Measurements from ENCODE around the gene FOXK1. TPM values are rescaled to one million over a fixed set of nuclear protein-coding genes. Genes with fewer than 3 reads are reported as not detected.

FOXK1 gene
- total RNA-seq, 1 donor from 2014 or later = 30.2 TPM

DNA sequence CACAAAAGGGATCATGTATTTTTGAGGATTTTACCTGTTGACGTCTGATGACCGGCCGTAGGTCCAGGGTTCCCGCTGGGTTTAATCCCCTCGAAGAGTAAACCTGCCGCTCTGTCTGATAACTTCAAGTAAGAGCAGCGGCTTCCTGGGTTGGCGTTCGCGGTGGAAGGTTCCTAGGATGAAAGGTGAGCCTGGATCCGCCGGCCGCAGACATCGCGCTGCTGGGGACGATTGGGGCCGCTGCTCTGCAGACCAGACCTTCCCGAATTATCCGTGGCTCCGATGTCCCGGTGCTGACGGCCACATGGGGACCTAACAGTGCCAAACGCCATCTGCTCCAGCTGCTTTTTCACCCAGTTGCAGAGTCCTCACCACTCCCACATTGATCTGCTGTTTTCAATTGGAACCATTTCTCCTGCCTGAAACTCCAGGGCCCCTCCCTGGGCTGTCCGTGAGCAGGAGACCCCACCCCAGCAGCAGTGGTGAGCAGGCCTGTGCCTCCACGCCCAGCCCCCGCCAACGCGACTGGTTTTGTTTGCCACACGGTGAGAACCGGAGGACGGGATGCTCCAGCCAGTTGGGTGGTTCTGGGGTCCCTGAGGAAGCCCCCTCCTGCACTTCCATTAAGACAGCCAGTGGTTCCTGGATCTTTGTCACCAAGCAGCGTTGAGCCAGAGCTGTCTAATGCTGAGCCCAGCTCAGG is 81.1 kb downstream of the FOXK1 start:
- DNase-seq (ENCODE audit: low spot score) = no peak

- no peak for DNase-seq (ENCODE audit: low spot score)
Observed at GRCh38 chr7:4763794-4764185, 81.7 kb downstream of the FOXK1 start.

DNA sequence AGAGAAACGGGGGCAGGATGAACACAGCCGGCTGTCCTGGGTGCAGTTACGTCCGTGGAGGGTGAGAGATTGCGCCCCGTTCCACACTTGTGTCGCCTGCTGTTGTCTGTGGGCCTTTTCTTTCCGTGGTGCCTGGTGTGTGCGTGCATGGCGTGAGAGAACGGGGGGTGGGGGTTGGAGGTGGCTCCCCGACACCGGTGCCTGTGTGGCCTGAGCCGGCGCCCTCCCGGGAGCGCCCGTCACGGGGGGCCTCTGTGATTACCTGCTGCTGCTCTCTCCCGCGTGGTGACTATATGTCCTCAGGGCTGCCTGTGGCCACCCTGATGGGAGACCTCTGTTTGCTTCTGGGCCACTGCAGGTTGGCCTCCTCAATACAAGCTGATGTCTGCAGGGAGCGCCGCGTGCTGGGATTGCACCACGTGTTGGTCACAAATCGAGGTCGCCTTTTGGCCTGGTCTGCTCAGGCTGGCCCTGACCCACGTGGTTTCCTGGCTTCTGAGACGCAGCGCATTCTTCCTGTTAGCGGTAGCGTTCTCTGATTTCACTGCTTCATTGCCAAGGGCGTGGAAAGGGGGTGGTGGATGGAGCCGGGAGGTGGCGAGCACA is 82.4 kb downstream of the FOXK1 start:
- no peak for DNase-seq (ENCODE audit: low spot score)

DNA sequence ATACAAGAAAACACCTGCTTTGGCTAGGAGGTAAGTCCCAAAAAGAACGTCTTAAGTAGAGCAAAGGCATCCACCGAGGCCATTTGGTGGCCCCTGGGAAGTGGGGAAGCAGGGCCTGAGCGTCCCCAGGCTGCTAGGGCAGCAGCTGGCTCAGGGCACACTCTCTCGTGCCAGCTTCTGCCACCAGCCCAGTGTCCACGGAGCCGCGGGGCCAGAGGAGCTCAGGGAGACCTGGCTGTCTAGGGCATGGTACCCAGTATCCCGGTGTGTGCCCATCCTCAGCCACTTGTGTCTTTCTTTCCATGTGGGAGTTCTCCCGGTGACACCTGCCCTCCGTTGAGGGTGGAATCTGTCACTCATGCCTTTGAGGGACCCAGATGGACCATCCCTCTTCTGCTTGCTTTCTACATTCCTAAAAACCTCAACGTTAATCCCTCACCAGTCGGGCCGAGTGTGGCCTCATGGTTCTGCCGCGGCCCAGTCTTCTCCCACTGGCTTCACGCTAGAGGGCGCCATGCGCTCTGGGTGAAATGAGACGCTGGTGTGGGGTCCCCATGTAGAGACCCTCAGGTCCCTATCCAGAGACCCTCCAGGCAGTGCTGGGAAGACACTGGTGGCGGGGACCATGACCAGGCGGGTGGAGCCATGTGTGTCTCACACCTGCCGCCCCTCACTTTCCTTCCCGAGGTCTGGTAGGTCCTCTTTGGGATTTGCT is 83.8 kb downstream of the FOXK1 start:
- no peak for DNase-seq (ENCODE audit: low spot score)

DNA sequence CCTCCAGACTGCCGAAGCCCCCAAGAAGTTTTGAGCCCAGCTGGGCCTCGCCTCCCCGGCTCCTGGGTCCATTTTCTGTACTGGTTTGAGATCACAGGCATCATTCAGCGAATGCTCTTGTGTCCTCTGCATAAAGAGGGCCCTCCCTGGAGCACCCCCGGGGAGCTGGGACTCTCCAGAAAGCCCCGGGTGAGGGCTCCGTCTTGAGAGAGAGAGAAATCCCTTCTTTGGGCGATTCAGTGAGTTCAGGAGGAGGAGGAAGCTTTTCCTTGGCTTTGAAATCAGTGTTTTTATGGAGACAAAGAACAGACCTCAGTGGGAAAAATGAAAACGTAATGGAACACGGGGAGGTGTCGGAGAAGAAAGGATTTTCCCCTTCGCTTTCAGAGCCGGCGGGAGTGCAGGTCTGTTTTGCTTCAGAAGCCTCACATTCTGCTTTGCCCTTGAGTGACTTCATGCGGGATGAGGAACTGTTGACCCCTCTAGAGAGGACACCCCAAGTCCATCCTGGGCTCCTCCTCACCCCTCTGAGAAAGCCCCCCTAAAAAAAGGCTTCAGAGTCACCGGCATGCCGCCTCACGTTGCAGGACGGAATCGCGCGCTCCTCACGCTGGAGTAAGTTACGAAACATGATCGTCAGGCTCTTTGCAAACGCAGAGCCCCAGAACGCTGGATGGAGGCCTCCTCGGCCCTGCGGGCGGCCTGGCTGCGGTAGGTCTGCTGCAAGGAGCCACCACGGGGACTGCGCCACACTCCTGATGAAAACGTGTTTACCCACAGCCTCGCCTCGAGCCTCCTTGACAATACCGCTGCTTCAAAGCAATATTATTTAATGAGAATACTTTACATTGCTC is 84.8 kb downstream of the FOXK1 start:
- no peak for DNase-seq (ENCODE audit: low spot score)

- no peak for DNase-seq (ENCODE audit: low spot score)
Observed at GRCh38 chr7:4768597-4769569, 86.8 kb downstream of the FOXK1 start.

DNA sequence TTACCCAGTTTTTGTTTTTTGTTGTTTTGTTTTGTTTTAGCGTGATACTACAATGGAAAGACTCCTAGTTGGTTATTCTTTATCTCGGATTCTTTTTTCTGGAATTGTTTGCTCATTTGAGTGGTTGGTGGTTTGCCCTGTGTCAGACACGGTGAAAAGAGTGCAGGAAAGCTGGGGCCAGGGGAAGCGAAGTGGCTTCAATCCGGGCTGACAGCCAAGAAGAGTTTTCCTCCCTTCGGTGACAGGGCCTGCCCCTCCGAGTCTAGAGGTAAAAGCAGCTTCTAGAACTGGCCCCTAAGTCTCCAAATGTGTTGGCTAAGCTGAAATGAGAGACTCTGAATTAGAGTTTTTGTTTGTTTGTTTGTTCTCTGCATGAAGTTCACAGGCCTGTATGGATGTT is 87.7 kb downstream of the FOXK1 start:
- no peak for DNase-seq (ENCODE audit: low spot score)

GRCh38 chr7:4770886-4771285 is 88.8 kb downstream of the FOXK1 start:
- no peak for DNase-seq (ENCODE audit: low spot score)

GRCh38 chr7:4771737-4772136 is 89.6 kb downstream of the FOXK1 start:
- no peak for DNase-seq (ENCODE audit: low spot score)

DNA sequence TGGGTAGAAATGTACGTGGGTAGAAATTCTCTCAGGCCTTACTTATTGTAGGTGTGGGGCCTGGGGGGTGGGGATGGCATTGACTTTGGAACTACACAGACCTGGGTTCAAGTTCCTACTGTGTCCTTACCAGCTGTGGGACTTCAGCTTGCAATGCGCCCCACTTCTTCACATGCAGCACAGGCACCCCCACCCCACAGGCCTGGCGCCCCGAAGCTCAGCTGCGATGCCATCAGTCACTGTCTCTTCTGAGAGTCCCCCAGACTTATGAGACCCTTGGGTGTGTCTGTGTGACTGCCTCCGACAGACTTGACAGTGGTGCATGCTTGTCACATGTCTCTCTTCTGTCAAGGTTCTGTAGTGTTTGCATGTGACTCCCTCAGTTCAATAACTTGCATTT is 90.2 kb downstream of the FOXK1 start:
- no peak for DNase-seq (ENCODE audit: low spot score)

DNA sequence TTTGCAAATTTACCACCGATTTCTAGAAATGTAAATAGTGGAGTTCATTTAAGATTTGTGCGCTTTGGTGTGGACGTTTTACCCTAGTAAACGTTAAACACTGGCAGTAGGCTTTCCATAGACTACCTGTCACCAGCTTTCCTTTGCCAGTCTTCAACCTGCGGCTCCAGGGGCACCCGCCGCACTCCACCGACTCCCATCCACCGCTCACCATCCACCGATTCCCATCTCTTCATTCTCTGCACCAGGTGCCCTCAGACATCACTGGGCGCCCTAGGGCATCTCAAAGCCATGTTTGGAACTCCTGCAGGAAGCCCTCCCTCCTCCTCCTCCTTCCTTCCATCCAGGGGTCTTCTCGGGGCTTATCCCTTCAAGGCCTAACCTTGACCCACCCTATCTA is 91.9 kb downstream of the FOXK1 start:
- DNase-seq (ENCODE audit: low spot score) = no peak

DNA sequence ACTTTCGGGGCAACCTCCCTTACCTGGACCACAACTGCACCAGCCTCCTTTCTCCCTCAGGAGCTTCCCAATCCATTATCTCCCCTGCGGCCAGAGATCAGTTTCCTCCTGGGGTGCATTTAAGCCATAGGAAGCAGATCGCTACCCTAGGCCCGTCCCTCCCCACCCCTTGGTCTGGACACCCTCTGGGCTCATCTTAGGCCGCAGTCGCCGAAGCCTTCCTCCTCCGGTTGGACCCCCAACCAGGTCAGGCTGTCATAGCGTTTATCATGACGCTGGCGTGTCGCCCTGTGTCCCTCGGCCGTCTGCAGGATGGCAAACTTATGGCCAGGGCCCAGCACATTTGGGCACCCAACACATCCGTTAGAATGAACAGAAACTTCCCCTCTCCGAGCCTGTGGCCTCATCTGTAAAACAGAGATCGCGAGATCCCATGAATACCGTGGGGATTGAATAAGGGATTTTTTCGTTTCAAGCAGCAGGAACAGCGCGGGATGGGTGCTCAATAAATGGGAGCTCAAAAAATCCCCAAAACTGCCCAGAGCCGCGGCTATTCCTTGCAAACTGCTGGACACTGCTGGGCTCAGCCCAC is 92.7 kb downstream of the FOXK1 start:
- no peak for DNase-seq (ENCODE audit: low spot score)

DNA sequence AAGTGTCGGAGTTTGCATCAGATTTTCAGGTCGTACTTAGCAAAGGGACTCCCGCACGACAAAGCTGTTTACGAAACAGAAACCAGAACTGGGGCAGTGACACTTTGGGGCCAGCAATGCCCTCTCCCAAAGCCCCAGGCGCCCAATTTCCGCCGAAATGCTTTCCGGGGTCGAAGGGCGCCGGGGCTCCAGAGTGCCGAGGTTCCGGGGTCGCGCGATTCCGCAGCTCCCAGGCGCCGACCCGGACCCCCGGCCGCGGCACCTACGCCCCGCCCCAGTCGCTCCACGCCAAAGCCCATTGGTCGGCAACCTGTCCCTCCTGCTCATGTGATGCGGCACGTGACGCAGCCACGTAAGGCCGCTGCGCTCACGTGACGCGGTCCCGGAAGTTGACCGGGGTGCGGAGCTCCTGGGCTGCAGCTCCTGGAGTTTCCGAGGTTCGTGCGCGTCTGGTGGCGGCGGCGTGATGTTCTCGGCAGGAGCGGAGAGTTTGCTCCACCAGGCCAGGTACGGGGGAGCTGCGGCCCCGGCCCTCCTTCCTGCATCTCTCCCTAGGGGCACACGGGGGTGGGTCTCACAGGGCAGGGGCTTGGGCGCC is 93.3 kb downstream of the FOXK1 start, which contains the start of gene AP5Z1:
Gene AP5Z1 (plus strand): TSS at position 374 of the 598 bp plus-strand sequence. CDS start 93 bp downstream, at position 467.
- DNase-seq (ENCODE audit: low spot score) = peak; percentile 98

DNA sequence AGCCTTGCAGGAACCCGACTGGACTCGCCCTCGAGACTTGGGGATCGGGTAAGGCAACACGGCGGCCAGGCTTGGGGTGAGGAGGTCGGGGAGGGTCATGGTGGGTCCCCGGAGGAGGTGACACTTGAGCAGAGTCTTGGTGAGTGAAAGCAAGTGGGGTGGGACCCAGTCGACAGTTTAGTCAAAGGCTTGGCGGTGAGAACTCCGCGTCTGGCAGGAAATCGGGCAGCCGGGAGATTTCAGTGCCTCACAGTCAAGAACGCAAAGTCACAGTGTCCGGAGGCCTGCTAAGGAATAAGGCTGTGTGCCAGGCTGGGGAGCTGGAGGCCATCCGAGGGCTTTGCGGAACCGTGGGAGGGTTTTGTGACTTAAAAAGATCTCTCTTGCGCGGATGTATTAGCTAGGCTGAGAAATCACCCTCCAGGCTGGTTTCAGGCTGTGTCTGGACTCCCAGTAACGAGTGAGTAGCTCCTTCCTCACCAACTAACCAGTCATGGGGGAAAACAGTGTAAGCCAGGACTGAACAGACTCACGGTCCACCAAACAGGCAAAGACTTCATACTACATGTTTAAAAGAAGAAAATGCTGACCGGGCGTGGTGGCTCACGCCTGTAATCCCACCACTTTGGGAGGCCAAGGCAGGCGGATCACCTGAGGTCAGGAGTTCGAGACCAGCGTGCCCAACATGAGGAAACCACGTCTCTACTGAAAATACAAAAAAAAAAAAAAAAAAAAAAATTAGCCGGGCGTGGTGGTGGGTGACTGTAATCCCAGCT is 93.9 kb downstream of the FOXK1 start:
- DNase-seq (ENCODE audit: low spot score) = no peak

- no peak for DNase-seq (ENCODE audit: low spot score)
Observed at GRCh38 chr7:4779118-4779517, 97.0 kb downstream of the FOXK1 start.

GRCh38 chr7:4781366-4782069 is 99.4 kb downstream of the FOXK1 start:
- DNase-seq (ENCODE audit: low spot score) = no peak

DNA sequence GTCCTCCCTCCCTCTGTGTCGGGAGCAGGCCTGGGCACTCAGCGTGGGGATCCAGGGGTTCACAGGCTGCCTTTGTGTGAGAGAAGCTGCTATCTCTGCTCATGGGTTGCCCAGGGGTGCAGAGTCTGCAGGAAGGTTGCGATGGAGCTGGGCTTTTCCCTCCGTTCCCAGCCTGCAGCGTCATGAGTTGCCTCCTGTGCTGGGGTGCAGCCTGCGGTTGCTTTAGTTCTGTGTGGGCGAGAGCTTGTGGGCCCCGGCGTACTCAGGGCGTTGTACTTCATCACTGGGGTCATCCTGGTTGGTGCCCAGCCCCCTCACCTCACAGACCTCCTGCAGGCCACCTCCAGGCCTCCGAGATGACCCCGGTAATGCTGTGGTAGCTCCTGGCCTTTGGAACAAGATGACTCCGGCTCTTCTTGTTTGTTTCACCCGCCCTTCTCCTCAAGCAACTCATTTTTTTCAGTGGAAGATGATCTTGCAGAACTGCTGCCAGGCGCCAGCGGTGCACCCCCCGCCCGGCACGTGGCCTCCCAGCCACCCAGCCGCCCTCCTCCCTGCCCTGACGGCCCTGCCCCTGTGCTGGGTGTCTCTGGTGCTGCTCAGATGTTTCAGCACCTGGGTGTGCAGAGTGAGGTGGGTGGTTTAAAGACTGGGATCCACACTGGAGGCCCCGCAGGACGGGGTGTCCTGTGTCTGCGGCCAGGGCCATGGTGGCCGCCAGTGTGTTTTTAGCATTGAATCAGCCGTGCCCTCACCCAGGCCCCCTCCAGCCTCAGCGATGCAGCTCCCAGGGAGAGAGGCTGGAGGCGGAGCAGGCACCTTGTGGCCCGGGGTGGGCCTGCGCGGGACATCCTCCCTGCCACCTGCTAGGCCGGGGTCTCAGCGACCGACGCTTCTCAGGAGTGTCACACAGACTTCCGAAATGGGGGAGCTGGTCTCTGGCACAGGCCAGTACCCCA is 100.5 kb downstream of the FOXK1 start:
- DNase-seq (ENCODE audit: low spot score) = no peak

Measured in mesenteric fat pad (tissue), 1 donor.